CD4-positive, alpha-beta memory T cell (primary cell): ENCODE data around the gene OPTC. TPM values are rescaled to one million over a fixed set of nuclear protein-coding genes. Genes with fewer than 3 reads are reported as not detected.

ENCODE experiments used
- CTCF ChIA-PET: fragments of 350-600 bp; sonication (Branson Sonifier 250); formaldehyde crosslinking; loops from one replicate; lab custom pipeline; 2021; ENCODE audit warnings: inconsistent platforms; ENCODE audit not compliant: partially characterized antibody; lab: Charles Lee
- POLR2A ChIA-PET: fragments of 350-600 bp; sonication (Branson Sonifier 250); formaldehyde crosslinking; loops from one replicate; lab custom pipeline; 2021; ENCODE audit not compliant: partially characterized antibody; lab: Charles Lee
- DNase-seq, 5 donors: peaks; one replicate each; pipeline versions ENCODE4 v3.0.0 to v3.0.0-alpha.2; 2020 to 2022; ENCODE audit warnings: mixed read lengths in 1 of 5
- H3K27ac ChIP-seq: one replicate; pipeline ENCODE4 v1.7.0; 2013; ENCODE audit warnings: low read depth, low read length
- H3K27me3 ChIP-seq: 2 replicates; pipeline ENCODE4 v1.7.0; 2013; ENCODE audit warnings: mild to moderate bottlenecking, low read length, moderate library complexity; ENCODE audit not compliant: insufficient read depth
- H3K36me3 ChIP-seq: 2 replicates; pipeline ENCODE4 v1.7.0; 2013; ENCODE audit warnings: mild to moderate bottlenecking, low read length, moderate library complexity; ENCODE audit not compliant: insufficient read depth
- H3K4me1 ChIP-seq: 2 replicates; pipeline ENCODE4 v1.7.0; 2013; ENCODE audit warnings: mild to moderate bottlenecking, low read length, moderate library complexity; ENCODE audit not compliant: insufficient read depth
- H3K4me3 ChIP-seq, 2 donors: one replicate each; pipeline ENCODE4 v1.7.0; 2013; ENCODE audit warnings: low read length in 2 of 2, mild to moderate bottlenecking in 1 of 2
- H3K9me3 ChIP-seq, 2 donors: one replicate each; pipeline ENCODE4 v1.7.0; 2013; ENCODE audit warnings: low read length in 2 of 2, control low read depth in 1 of 2; ENCODE audit not compliant: control insufficient read depth in 1 of 2
- H3K27ac Mint-ChIP-seq, 7 donors: one replicate each; pipeline ENCODE4 v1.8.0; 2020 to 2021; ENCODE audit warnings: mixed read lengths in 7 of 7, mild to moderate bottlenecking in 6 of 7, inconsistent platforms in 3 of 7, moderate library complexity in 3 of 7
- H3K27me3 Mint-ChIP-seq, 2 donors: one replicate each; pipeline ENCODE4 v1.8.0; 2020 to 2021; ENCODE audit warnings: mixed read lengths in 2 of 2
- H3K36me3 Mint-ChIP-seq, 2 donors: one replicate each; pipeline ENCODE4 v1.8.0; 2020 to 2021; ENCODE audit warnings: mixed read lengths in 2 of 2, inconsistent platforms in 1 of 2, mild to moderate bottlenecking in 1 of 2
- H3K4me1 Mint-ChIP-seq, 4 donors: one replicate each; pipeline ENCODE4 v1.8.0; 2020 to 2021; ENCODE audit warnings: mixed read lengths in 4 of 4, mild to moderate bottlenecking in 1 of 4
- H3K4me3 Mint-ChIP-seq, 8 donors: one replicate each; pipeline ENCODE4 v1.8.0; 2020 to 2021; ENCODE audit warnings: mixed read lengths in 8 of 8, mild to moderate bottlenecking in 7 of 8, moderate library complexity in 6 of 8, inconsistent platforms in 3 of 8
- H3K9me3 Mint-ChIP-seq, 8 donors: one replicate each; pipeline ENCODE4 v1.8.0; 2020 to 2021; ENCODE audit warnings: mixed read lengths in 8 of 8, mild to moderate bottlenecking in 5 of 8, inconsistent platforms in 3 of 8, moderate library complexity in 1 of 8
- intact Hi-C: fragments of 100-400 bp; cut with micrococcal nuclease; formaldehyde crosslinking; loops from one replicate; pipeline ENCODE4 v1.15.1; 2023
- polyA plus RNA-seq, 2 donors: library from polyadenylated mRNA; unstranded; fragments of 300-500 nt; fragmentation: Illumina TruSeq; gene quantifications; one replicate each; pipeline ENCODE4 v1.2.3, GENCODE V29; 2021
- total RNA-seq, 2 experiments: library from RNA; stranded (reverse); gene quantifications; one replicate each; pipeline ENCODE4 v1.2.3, GENCODE V29; 2021

The OPTC gene
- total and polyA plus RNA-seq, 4 experiments from 2014 or later: not detected

- Histone ChIP-seq H3K27me3 (no peaks in the 10 kb centered on the region), H3K4me1 (no peaks in the 10 kb centered on the region), H3K4me3 (no peak overlapping the region), H3K36me3 (no peaks in the 10 kb centered on the region), H3K9me3 (no peaks in the 10 kb centered on the region), H3K27ac (no peak overlapping the region)
- no peak overlapping the region for H3K27ac Mint-ChIP-seq
- intact Hi-C loops: no loop called here
- H3K9me3 Mint-ChIP-seq: no peaks in the 10 kb centered on the region
- CTCF ChIA-PET: interaction anchor here (0.6 to 2.1 kb wide), 2 partner anchors 102 to 610 kb away, joined by 4 to 5 read pairs; no protein-coding TSS in a partner anchor
- H3K36me3 Mint-ChIP-seq: no peaks in the 10 kb centered on the region
- no peak for DNase-seq
- H3K4me3 Mint-ChIP-seq: no peak overlapping the region
- H3K27me3 Mint-ChIP-seq: peaks cover 2 to 5% of the 10 kb centered on the region in 2 donors
- peaks cover 0 to 4% (median 4%) of the 10 kb centered on the region in 4 donors for H3K4me1 Mint-ChIP-seq
- POLR2A ChIA-PET: no interaction called here
Measured at GRCh38 chr1:203519053-203519840, 25.3 kb downstream of the OPTC start.

DNA sequence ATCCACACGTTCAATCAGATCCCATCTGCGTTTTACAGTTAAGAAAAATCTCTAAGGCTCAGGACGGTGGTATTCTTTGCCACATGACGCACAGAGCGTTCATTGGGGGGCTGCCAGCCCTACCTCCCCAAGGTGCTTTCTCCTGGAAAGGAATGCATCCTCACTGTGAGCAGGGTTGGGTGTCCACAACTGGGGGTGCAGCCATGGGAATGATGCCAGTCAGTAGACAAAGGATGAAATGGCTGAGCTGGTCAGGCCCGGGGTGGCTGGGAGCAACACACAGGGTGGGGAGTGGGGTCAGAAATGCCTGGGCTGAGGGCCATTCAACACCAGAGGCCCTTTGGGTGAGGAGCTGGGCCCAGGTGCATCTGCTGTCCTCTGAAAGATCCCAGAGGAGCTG, 25.9 kb downstream of the OPTC start:
- no peak for DNase-seq
- intact Hi-C loops: no loop called here
- H3K9me3 ChIP-seq: no peaks in the 10 kb centered on the region
- no peaks in the 10 kb centered on the region for H3K27me3 ChIP-seq
- H3K4me1 ChIP-seq: no peaks in the 10 kb centered on the region
- Mint-ChIP-seq H3K36me3 (no peaks in the 10 kb centered on the region), H3K4me3 (no peak overlapping the region), H3K27ac (no peak overlapping the region), H3K9me3 (no peaks in the 10 kb centered on the region), H3K4me1 (no peaks in the 10 kb centered on the region), H3K27me3 (peaks cover 0 to 5% of the 10 kb centered on the region in 2 donors)
- POLR2A ChIA-PET: no interaction called here
- H3K4me3 ChIP-seq: no peak overlapping the region
- H3K36me3 ChIP-seq: no peaks in the 10 kb centered on the region
- no peak overlapping the region for H3K27ac ChIP-seq
- CTCF ChIA-PET: interaction anchor here (0.9 to 2.1 kb wide), 2 partner anchors 106 to 609 kb away, joined by 3 to 5 read pairs; no protein-coding TSS in a partner anchor

DNA sequence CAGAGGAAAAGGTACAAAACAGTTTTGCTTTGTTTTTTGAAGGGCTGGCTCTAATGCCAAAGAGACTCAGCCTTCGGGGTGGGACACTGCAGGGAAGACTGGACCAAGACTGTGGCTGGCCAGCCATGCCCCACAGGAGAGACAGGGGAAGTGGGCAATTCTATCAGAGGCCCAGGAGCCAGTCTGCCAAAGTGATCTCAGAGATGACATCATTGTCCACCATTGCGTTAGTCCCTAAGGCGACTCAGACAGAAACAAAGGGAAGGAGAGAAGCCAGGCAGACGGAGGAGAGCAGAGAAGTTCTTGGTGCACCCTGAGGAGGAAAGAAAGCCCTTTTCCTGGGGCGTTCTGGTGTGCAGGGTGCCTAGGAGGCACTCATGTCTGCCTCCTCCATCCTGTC, 26.4 kb downstream of the OPTC start:
- ChIA-PET CTCF (interaction anchor here (0.9 to 2.1 kb wide), 2 partner anchors 105 to 609 kb away, joined by 3 to 5 read pairs; no protein-coding TSS in a partner anchor), POLR2A (no interaction called here)
- H3K9me3 ChIP-seq: no peaks in the 10 kb centered on the region
- H3K27ac Mint-ChIP-seq: no peak overlapping the region
- H3K27me3 Mint-ChIP-seq: peaks cover 0 to 1% of the 10 kb centered on the region in 2 donors
- no peaks in the 10 kb centered on the region for H3K27me3 ChIP-seq
- no peaks in the 10 kb centered on the region for H3K4me1 ChIP-seq
- H3K4me1 Mint-ChIP-seq: no peaks in the 10 kb centered on the region
- no peak for DNase-seq
- intact Hi-C loops: no loop called here
- H3K9me3 Mint-ChIP-seq: no peaks in the 10 kb centered on the region
- no peak overlapping the region for H3K4me3 Mint-ChIP-seq
- H3K4me3 ChIP-seq: no peak overlapping the region
- no peaks in the 10 kb centered on the region for H3K36me3 ChIP-seq
- no peaks in the 10 kb centered on the region for H3K36me3 Mint-ChIP-seq
- H3K27ac ChIP-seq: no peak overlapping the region

GRCh38 chr1:203521074-203521794, 27.3 kb downstream of the OPTC start:
- H3K4me3 Mint-ChIP-seq: no peak overlapping the region
- no peaks in the 10 kb centered on the region for H3K9me3 ChIP-seq
- H3K4me3 ChIP-seq: no peak overlapping the region
- DNase-seq: no peak
- POLR2A ChIA-PET: no interaction called here
- H3K27me3 ChIP-seq: no peaks in the 10 kb centered on the region
- H3K27ac ChIP-seq: no peak overlapping the region
- H3K27ac Mint-ChIP-seq: no peak overlapping the region
- H3K27me3 Mint-ChIP-seq: no peaks in the 10 kb centered on the region
- intact Hi-C loops: no loop called here
- CTCF ChIA-PET: interaction anchor here (2.1 kb wide), 1 partner anchor 608 kb away, joined by 5 read pairs; no protein-coding TSS in a partner anchor
- no peaks in the 10 kb centered on the region for H3K4me1 ChIP-seq
- H3K9me3 Mint-ChIP-seq: no peaks in the 10 kb centered on the region
- H3K36me3 ChIP-seq: no peaks in the 10 kb centered on the region
- H3K36me3 Mint-ChIP-seq: no peaks in the 10 kb centered on the region
- H3K4me1 Mint-ChIP-seq: no peaks in the 10 kb centered on the region

- H3K9me3 ChIP-seq: no peaks in the 10 kb centered on the region
- H3K4me1 ChIP-seq: no peaks in the 10 kb centered on the region
- Mint-ChIP-seq H3K4me3 (no peak overlapping the region), H3K36me3 (no peaks in the 10 kb centered on the region), H3K9me3 (no peaks in the 10 kb centered on the region), H3K27me3 (no peaks in the 10 kb centered on the region), H3K4me1 (no peaks in the 10 kb centered on the region), H3K27ac (no peak overlapping the region)
- no peaks in the 10 kb centered on the region for H3K36me3 ChIP-seq
- ChIA-PET POLR2A (no interaction called here), CTCF (no interaction called here)
- no peak overlapping the region for H3K27ac ChIP-seq
- intact Hi-C loops: no loop called here
- H3K4me3 ChIP-seq: no peak overlapping the region
- DNase-seq: no peak
- H3K27me3 ChIP-seq: no peaks in the 10 kb centered on the region
Measured at GRCh38 chr1:203521812-203522211, 27.9 kb downstream of the OPTC start.

DNA sequence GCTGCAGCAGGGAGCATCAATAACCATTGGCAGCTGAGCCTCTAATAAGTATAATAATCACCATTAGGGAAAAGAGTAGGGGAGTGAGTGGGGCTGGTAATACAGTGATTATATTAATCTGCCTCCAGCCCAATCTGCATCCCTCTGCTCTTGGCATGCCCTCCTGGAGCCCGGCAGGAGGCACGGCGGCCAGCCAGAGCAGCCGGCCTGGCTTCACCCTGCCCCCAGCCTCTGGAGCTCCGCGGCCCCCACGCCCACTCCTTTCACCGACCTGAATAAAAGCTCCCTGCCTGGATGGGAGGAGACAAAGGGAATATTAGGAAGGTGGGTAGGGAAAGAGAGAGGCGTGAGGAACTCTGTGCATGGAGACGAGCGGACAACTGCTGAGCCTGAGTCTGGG, 28.3 kb downstream of the OPTC start:
- Histone ChIP-seq H3K36me3 (no peaks in the 10 kb centered on the region), H3K27ac (no peak overlapping the region), H3K9me3 (no peaks in the 10 kb centered on the region), H3K27me3 (no peaks in the 10 kb centered on the region), H3K4me3 (no peak overlapping the region), H3K4me1 (no peaks in the 10 kb centered on the region)
- intact Hi-C loops: no loop called here
- ChIA-PET CTCF (no interaction called here), POLR2A (no interaction called here)
- DNase-seq: no peak
- H3K4me3 Mint-ChIP-seq: no peak overlapping the region
- H3K9me3 Mint-ChIP-seq: no peaks in the 10 kb centered on the region
- no peaks in the 10 kb centered on the region for H3K36me3 Mint-ChIP-seq
- no peak overlapping the region for H3K27ac Mint-ChIP-seq
- peaks cover 0 to 1% of the 10 kb centered on the region in 2 donors for H3K27me3 Mint-ChIP-seq
- H3K4me1 Mint-ChIP-seq: no peaks in the 10 kb centered on the region

DNA sequence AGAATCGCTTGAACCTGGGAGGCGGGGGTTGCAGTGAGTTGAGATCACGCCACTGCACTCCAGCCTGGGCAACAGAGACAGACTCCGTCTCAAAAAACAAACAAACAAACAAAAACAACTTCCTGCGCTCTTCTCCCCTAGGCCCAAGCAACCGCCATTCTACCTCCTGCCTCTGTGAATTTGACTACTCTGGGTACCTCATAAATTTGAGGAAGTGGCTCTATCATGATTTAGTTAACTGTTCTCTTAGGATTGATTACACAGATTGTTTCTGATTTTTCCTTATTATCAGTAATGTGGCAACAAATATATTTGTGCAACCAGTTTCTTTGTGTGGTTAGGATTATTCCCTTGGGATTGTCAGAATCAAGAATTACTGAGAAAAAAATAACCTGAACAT, 29.7 kb downstream of the OPTC start:
- Mint-ChIP-seq H3K4me1 (no peaks in the 10 kb centered on the region), H3K36me3 (no peaks in the 10 kb centered on the region), H3K9me3 (no peaks in the 10 kb centered on the region), H3K4me3 (no peak overlapping the region), H3K27me3 (peaks cover 0 to 1% of the 10 kb centered on the region in 2 donors), H3K27ac (no peak overlapping the region)
- intact Hi-C loops: no loop called here
- Histone ChIP-seq H3K27ac (no peak overlapping the region), H3K4me1 (no peaks in the 10 kb centered on the region), H3K27me3 (no peaks in the 10 kb centered on the region), H3K9me3 (no peaks in the 10 kb centered on the region), H3K4me3 (no peak overlapping the region), H3K36me3 (no peaks in the 10 kb centered on the region)
- no peak for DNase-seq
- ChIA-PET CTCF (no interaction called here), POLR2A (no interaction called here)
